Measurements from ENCODE around the gene KCNG3.
A peak's percentile ranks its signal among the peaks of the same experiment; 100 is the strongest.

Gene KCNG3, protein sequence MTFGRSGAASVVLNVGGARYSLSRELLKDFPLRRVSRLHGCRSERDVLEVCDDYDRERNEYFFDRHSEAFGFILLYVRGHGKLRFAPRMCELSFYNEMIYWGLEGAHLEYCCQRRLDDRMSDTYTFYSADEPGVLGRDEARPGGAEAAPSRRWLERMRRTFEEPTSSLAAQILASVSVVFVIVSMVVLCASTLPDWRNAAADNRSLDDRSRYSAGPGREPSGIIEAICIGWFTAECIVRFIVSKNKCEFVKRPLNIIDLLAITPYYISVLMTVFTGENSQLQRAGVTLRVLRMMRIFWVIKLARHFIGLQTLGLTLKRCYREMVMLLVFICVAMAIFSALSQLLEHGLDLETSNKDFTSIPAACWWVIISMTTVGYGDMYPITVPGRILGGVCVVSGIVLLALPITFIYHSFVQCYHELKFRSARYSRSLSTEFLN

GRCh38 chr2:42493468-42494354 is at the start of gene KCNG3:
TSS of gene KCNG3 (minus strand) at chr2:42493982. CDS start at chr2:42493501, 481 bp downstream.
- peak; percentile 56 for DNase-seq (ENCODE audit: low read depth)

DNA sequence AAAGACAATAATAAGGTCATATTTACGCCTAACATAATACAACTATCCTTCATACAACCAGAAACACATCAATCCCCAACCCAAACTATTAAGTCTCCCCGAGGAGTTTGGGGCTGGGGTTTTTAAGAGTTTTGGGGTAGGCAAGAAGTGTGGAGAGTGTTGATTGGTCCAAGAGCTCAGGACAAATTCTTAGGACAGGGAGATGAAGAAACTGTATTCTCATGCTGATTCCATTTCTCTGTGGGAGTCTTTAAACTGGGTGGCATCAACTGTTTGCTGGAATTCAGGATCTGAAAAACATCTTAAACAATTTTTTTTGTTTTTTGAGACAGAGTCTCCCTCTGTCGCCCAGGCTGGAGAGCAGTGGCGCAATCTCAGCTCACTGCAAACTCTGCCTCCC is 49.1 kb upstream of the KCNG3 start:
- no peak for DNase-seq (ENCODE audit: low read depth)

- DNase-seq (ENCODE audit: low read depth) = no peak
These were observed 43.7 kb upstream of the KCNG3 start for GRCh38 chr2:42537493-42537892.

- DNase-seq (ENCODE audit: low read depth) = no peak
These were observed 38.6 kb upstream of the KCNG3 start for GRCh38 chr2:42532397-42532796.

GRCh38 chr2:42523341-42523740 is 29.6 kb upstream of the KCNG3 start:
- DNase-seq (ENCODE audit: low read depth) = no peak

DNA sequence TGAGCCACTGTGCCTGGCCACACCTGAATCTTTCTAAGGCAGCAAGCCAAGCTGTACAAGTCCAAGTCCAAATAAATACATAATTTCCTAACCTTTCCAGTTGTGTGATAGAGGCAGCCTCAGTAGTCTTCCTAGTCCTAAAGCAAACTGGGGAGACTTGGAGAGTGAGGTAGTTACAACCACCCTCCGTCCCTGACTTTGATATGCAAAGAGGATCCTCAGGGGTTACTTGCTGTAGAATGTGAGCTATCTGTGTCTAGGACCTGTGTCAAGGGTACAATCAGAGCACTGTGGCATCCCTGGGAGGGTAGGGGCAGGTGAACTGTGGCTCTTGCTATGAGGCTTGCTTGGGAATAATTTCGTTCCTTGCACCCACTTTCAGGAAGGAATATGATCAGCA is 28.3 kb upstream of the KCNG3 start:
- DNase-seq (ENCODE audit: low read depth) = no peak

GRCh38 chr2:42519624-42520023 is 25.8 kb upstream of the KCNG3 start:
- DNase-seq (ENCODE audit: low read depth) = no peak

GRCh38 chr2:42516418-42516901 is 22.7 kb upstream of the KCNG3 start:
- DNase-seq (ENCODE audit: low read depth) = no peak

DNA sequence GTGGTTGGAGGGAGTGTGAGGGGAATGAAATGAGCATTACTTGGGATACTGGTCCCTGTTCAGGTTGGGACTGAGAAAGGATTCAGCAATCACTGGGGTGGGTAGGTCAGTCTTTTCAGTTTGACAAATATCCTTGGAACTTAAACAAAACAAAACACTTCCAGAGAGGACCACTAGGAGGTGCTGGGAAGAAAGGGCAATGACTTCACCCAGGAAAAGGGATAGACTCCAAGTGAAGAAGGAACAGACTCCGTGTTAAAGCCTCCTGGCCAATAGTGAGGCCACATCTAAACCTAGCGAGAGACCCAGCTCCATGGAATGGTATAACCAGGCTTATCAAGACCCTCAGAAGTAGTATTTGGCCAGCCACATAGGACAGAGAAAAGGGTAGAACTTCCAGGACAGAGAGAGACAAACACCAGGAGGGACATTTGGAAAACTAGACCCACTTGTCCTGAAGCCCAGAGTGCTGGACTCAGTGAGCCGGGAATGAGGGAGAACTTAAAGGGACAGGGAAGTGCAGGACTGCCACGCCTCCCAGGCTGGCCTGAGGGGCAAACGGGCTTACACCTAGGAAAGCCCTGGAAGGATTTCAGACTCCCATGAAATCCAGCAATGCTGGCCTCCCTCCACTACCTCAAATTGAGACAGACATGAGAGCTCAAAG is 19.6 kb upstream of the KCNG3 start:
- no peak for DNase-seq (ENCODE audit: low read depth)

DNA sequence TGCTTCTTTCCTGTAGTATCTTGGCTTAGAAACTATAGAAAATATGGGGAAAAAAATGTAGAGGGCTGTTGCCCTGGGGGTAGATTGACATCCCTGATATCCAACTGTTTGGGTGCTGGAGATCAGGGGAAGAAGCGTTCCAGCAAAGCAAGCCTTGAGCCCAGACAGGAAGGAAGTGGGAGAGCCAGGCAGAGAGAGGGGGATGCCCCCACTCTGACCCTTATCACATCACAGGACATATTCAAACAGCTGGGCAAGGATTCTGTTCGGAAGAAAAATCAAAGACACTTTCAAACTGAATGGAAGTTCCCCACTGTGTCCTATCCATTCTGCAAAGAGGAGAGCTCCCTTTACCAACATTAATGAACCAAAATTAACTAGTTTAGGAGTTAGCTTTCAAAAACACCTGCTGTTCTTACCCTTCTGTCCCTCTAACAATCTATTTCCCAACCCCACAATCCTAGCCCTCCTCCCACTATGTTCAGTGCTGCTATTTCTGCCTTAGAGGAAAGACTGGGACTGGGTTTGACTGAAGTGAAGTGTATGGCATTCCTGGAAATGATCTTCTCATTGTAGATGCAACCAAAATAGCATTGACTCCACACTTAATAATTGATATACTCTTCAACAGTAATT is 16.9 kb upstream of the KCNG3 start:
- no peak for DNase-seq (ENCODE audit: low read depth)

GRCh38 chr2:42510191-42510590 is 16.4 kb upstream of the KCNG3 start:
- no peak for DNase-seq (ENCODE audit: low read depth)

- DNase-seq (ENCODE audit: low read depth) = no peak
These were observed 10.8 kb upstream of the KCNG3 start for GRCh38 chr2:42504364-42505230.

GRCh38 chr2:42503291-42503690 is 9.5 kb upstream of the KCNG3 start:
- DNase-seq (ENCODE audit: low read depth) = no peak

GRCh38 chr2:42498497-42498896 is 4.7 kb upstream of the KCNG3 start:
- no peak for DNase-seq (ENCODE audit: low read depth)

- DNase-seq (ENCODE audit: low read depth) = no peak
These were observed 1.8 kb upstream of the KCNG3 start for GRCh38 chr2:42495611-42496010.

- DNase-seq (ENCODE audit: low read depth) = no peak
These were observed 1.4 kb upstream of the KCNG3 start for GRCh38 chr2:42495234-42495581.

DNA sequence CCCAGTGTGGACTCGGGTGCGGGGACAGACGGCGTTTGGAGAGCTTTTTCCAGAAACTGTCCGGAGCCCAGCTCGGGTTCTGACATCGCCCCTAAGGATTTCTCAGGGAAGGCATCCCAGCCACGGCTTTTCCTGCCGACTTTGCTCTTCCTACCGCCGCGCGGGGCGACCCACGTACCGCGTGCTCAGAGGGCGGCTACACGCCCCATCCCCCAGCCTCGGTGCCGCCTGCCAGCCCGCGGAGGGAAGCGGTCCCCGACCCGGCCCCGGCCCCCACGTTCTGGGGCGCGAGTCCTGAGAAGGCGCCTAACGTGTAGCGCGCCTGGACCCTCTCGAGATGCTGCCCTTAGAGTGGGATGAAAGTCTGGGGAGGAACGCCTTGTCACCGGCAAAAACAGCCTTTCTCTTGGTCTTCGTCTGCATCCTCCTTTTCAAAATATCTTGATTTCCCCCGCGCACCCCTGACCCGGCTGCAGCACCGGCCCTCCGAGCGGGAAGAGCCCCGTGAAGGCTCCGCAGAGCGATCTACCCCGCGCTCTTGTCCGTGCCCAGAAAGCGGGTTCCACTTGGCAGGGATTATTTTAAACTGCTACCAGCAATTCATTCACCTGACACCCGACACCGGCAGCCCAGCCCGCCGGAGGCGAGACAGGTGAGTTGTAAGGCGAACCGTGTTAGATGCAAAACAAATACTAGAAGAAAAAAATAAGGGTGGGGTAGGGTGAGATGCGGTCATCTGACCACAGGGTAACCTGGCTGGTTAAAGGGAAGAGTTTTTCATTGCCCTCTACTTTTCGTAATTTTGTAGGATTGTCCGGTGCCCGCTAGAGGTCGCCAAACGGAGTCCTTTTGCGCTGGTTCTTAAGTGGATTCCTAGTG is 812 bp upstream of the KCNG3 start:
- DNase-seq (ENCODE audit: low read depth) = peak; percentile 46

DNA sequence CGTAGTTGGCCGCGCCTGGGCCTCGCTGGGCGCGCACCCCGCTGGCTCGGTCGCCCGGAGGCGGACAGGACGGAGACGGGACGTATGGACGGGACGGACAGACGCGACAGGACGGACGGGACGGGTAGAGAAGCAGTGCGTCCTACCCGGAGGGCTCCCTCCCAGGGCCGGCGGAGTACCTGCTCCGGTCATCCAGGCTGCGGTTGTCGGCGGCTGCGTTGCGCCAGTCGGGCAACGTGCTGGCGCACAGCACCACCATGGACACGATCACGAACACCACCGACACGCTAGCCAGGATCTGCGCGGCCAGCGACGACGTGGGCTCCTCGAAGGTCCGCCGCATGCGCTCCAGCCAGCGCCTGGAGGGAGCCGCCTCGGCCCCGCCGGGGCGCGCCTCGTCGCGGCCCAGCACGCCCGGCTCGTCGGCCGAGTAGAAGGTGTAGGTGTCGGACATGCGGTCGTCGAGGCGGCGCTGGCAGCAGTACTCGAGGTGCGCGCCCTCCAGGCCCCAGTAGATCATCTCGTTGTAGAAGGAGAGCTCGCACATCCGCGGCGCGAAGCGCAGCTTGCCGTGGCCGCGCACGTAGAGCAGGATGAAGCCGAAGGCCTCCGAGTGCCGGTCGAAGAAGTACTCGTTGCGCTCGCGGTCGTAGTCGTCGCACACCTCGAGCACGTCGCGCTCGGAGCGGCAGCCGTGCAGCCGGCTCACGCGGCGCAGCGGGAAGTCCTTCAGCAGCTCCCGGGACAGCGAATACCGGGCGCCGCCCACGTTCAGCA is 903 bp downstream of the KCNG3 start:
- DNase-seq (ENCODE audit: low read depth) = peak; percentile 8

DNA sequence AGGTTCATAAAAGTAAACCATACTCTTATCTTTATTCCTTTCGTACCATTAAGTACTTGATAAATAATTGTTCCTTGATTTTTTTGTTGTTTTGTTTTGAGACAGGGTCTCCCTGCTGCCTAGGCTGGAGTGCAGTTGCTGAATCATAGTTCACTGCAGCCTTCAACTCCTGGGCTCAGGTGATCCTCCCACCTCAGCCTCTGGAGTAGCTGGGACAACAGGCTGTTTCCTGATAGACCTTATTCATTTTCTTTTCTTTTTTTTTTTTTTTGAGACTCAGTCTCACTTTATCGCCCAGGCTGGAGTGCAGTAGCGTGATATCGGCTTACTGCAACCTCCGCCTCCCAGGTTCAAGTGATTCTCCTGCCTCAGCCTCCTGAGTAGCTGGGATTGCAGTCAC is 5.5 kb downstream of the KCNG3 start:
- no peak for DNase-seq (ENCODE audit: low read depth)
